ENCODE data around the gene FDXACB1.
A peak's percentile ranks its signal among the peaks of the same experiment; 100 is the strongest.
"Not testable (repeated sequence)": the region's sequence is repeated elsewhere in the genome, so short reads cannot be mapped to it uniquely, and the experiment has no call there.

Gene FDXACB1

GRCh38 chr11:111909378-111909777, 30.4 kb upstream of the FDXACB1 start:
- no peak for DNase-seq (ENCODE audit: low read depth)

- no peak for DNase-seq (ENCODE audit: low read depth)
Observed at GRCh38 chr11:111908639-111909305, 29.8 kb upstream of the FDXACB1 start.

GRCh38 chr11:111906680-111907079, 27.7 kb upstream of the FDXACB1 start:
- DNase-seq (ENCODE audit: low read depth): no peak

- DNase-seq (ENCODE audit: low read depth): no peak
Observed at GRCh38 chr11:111905411-111905810, 26.4 kb upstream of the FDXACB1 start.

GRCh38 chr11:111886844-111887243, 7.9 kb upstream of the FDXACB1 start:
- DNase-seq (ENCODE audit: low read depth): no peak

- no peak for DNase-seq (ENCODE audit: low read depth)
Observed at GRCh38 chr11:111886032-111886431, 7.1 kb upstream of the FDXACB1 start.

- DNase-seq (ENCODE audit: low read depth): not testable (repeated sequence)
Observed at GRCh38 chr11:111885053-111885452, 6.1 kb upstream of the FDXACB1 start.

- DNase-seq (ENCODE audit: low read depth): no peak
Observed at GRCh38 chr11:111882202-111882601, 3.2 kb upstream of the FDXACB1 start.

GRCh38 chr11:111879637-111879960, 634 bp upstream of the FDXACB1 start:
- DNase-seq (ENCODE audit: low read depth): no peak

- DNase-seq (ENCODE audit: low read depth): no peak
Observed at GRCh38 chr11:111878385-111878848, 548 bp downstream of the FDXACB1 start.

GRCh38 chr11:111871693-111872161, 7.2 kb downstream of the FDXACB1 start:
- no peak for DNase-seq (ENCODE audit: low read depth)

- DNase-seq (ENCODE audit: low read depth): peak; percentile 77
Observed at GRCh38 chr11:111870886-111871692, 7.9 kb downstream of the FDXACB1 start, which contains the start of gene ALG9. TSS of gene ALG9 (minus strand) at chr11:111871581. CDS start at chr11:111871482, 99 bp downstream.

- DNase-seq (ENCODE audit: low read depth): no peak
Observed at GRCh38 chr11:111870522-111870885, 8.5 kb downstream of the FDXACB1 start.

- no peak for DNase-seq (ENCODE audit: low read depth)
Observed at GRCh38 chr11:111870113-111870512, 8.9 kb downstream of the FDXACB1 start.

GRCh38 chr11:111860257-111860656, 18.7 kb downstream of the FDXACB1 start:
- DNase-seq (ENCODE audit: low read depth): no peak

- no peak for DNase-seq (ENCODE audit: low read depth)
Observed at GRCh38 chr11:111855506-111855905, 23.5 kb downstream of the FDXACB1 start.

GRCh38 chr11:111852103-111852502, 26.9 kb downstream of the FDXACB1 start:
- DNase-seq (ENCODE audit: low read depth): no peak

- DNase-seq (ENCODE audit: low read depth): no peak
Observed at GRCh38 chr11:111851636-111852035, 27.3 kb downstream of the FDXACB1 start.

- no peak for DNase-seq (ENCODE audit: low read depth)
Observed at GRCh38 chr11:111851067-111851466, 27.9 kb downstream of the FDXACB1 start.

GRCh38 chr11:111849631-111850030, 29.3 kb downstream of the FDXACB1 start:
- no peak for DNase-seq (ENCODE audit: low read depth)

GRCh38 chr11:111846636-111847035, 32.3 kb downstream of the FDXACB1 start:
- DNase-seq (ENCODE audit: low read depth): no peak

- no peak for DNase-seq (ENCODE audit: low read depth)
Observed at GRCh38 chr11:111846063-111846462, 32.9 kb downstream of the FDXACB1 start.

- no peak for DNase-seq (ENCODE audit: low read depth)
Observed at GRCh38 chr11:111845276-111846028, 33.5 kb downstream of the FDXACB1 start.
